OCI-LY7 (cell line): Measurements from ENCODE around the gene YJEFN3. TPM values are rescaled to one million over a fixed set of nuclear protein-coding genes. Genes with fewer than 3 reads are reported as not detected.

Experiments
- BruUV-seq: library from RNA; stranded (reverse); fragments of 400-500 nt; replicated peaks from 2 replicates; lab custom pipeline; 2021; lab: Mats Ljungman, UMichigan
- CTCF ChIA-PET: fragments of 300-600 bp; sonication (Branson Sonifier 250); formaldehyde crosslinking; loops from one replicate; lab custom pipeline; 2022; ENCODE audit warnings: antibody characterized with exemption; ENCODE audit not compliant: unreplicated experiment; lab: Charles Lee
- POLR2A ChIA-PET: fragments of 300-600 bp; sonication (Branson Sonifier 250); formaldehyde crosslinking; loops from one replicate; lab custom pipeline; 2022; ENCODE audit warnings: antibody characterized with exemption; lab: Charles Lee
- DNase-seq: peaks from one replicate; pipeline ENCODE4 v3.0.0-alpha.2; 2015; ENCODE audit warnings: low spot score
- H2AFZ ChIP-seq: fragments of 200-600 bp; sonication (generic), shearing (Covaris generic); 2 replicates; pipeline ENCODE4 v1.6.1; 2014; ENCODE audit warnings: mild to moderate bottlenecking, antibody characterized with exemption, low read length, moderate library complexity
- H3K27ac ChIP-seq: fragments of 200-600 bp; sonication (generic); 2 replicates; pipeline ENCODE4 v1.5.1; 2014; ENCODE audit warnings: mixed run types, low read depth, mild to moderate bottlenecking, moderate library complexity, low read length, inconsistent platforms; ENCODE audit not compliant: poor library complexity, severe bottlenecking
- H3K36me3 ChIP-seq: fragments of 200-600 bp; sonication (generic); 2 replicates; pipeline ENCODE4 v1.6.1; 2014; ENCODE audit warnings: mild to moderate bottlenecking, antibody characterized with exemption, low read length, moderate library complexity, mixed read lengths; ENCODE audit not compliant: insufficient read depth
- H3K4me1 ChIP-seq: fragments of 200-600 bp; sonication (generic); 2 replicates; pipeline ENCODE4 v1.5.1; 2014; ENCODE audit warnings: mild to moderate bottlenecking, low read length; ENCODE audit not compliant: insufficient read depth, poor library complexity, severe bottlenecking
- H3K4me2 ChIP-seq: fragments of 200-600 bp; sonication (generic); 2 replicates; pipeline ENCODE4 v1.6.1; 2014; ENCODE audit warnings: mild to moderate bottlenecking, low read length
- H3K4me3 ChIP-seq: fragments of 200-600 bp; sonication (generic); 2 replicates; pipeline ENCODE4 v1.5.1; 2014; ENCODE audit warnings: mild to moderate bottlenecking, low read depth, low read length; ENCODE audit not compliant: poor library complexity, severe bottlenecking
- H3K79me2 ChIP-seq: fragments of 200-600 bp; sonication (generic); 2 replicates; pipeline ENCODE4 v1.6.1; 2016; ENCODE audit warnings: low read depth, mild to moderate bottlenecking, low read length, moderate library complexity, mixed read lengths; ENCODE audit not compliant: insufficient read depth
- H3K9me2 ChIP-seq: fragments of 200-600 bp; sonication (generic); 2 replicates; pipeline ENCODE4 v1.6.1; 2016; ENCODE audit warnings: mild to moderate bottlenecking, low read length, mixed read lengths; ENCODE audit not compliant: insufficient read depth
- H3K9me3 ChIP-seq: fragments of 200-600 bp; sonication (generic); 2 replicates; pipeline ENCODE4 v1.6.1; 2014; ENCODE audit warnings: mild to moderate bottlenecking, mixed run types, low read length, mixed read lengths
- H4K20me1 ChIP-seq: fragments of 200-600 bp; sonication (generic); 2 replicates; pipeline ENCODE4 v1.6.1; 2014; ENCODE audit warnings: mild to moderate bottlenecking, antibody characterized with exemption, low read length, moderate library complexity, mixed read lengths; ENCODE audit not compliant: insufficient read depth
- CTCF ChIP-seq: fragments of 200-600 bp; sonication (generic); conservative IDR thresholded peaks from 2 replicates; pipeline ENCODE4 v1.5.1; 2014; ENCODE audit warnings: mild to moderate bottlenecking, antibody characterized with exemption, low read length, moderate library complexity, mixed read lengths
- EZH2phosphoT487 ChIP-seq: fragments of 200-600 bp; sonication (generic); IDR thresholded peaks from 2 replicates; pipeline ENCODE4 v1.6.1; 2018; ENCODE audit warnings: low read depth, borderline replicate concordance, mild to moderate bottlenecking, mixed run types, antibody characterized with exemption, low read length, moderate library complexity, mixed read lengths
- intact Hi-C: fragments of 100-400 bp; cut with micrococcal nuclease; formaldehyde crosslinking; loops from one replicate; pipeline ENCODE4 v1.10.0; 2022; ENCODE audit not compliant: unreplicated experiment
- total RNA-seq, 2 experiments: library from RNA; depleted of rRNA in 1 of 2; stranded (reverse); fragments of >200 nt in 1 of 2; shearing (Covaris generic) in 1 of 2; gene quantifications; 2 replicates each; pipeline ENCODE4 v1.2.3, GENCODE V29; 2014 to 2022

YJEFN3 gene
- total RNA-seq, 2 experiments from 2014 or later = 5.4 to 35.3 TPM

- no peaks in the 10 kb centered on the region for H3K4me1 ChIP-seq
- TF ChIP-seq EZH2phosphoT487 = no peak
- 0 out of 2 replicates have a peak, but pooled peaks have one; percentile 15 for TF ChIP-seq CTCF
- H3K4me2 ChIP-seq = no peak overlapping the region
- intact Hi-C loops = no loop called here
- no peaks in the 10 kb centered on the region for H3K9me3 ChIP-seq
- no peak overlapping the region for H2AFZ ChIP-seq
- no peak for DNase-seq
- H3K9me2 ChIP-seq = no peaks in the 10 kb centered on the region
- no TSS peak for BruUV-seq
- H3K79me2 ChIP-seq = no peaks in the 10 kb centered on the region
- POLR2A ChIA-PET = no interaction called here
- no peaks in the 10 kb centered on the region for H4K20me1 ChIP-seq
- H3K4me3 ChIP-seq = no peak overlapping the region
- CTCF ChIA-PET = no interaction called here
- H3K36me3 ChIP-seq = peaks cover 97% of the 10 kb centered on the region
- H3K27ac ChIP-seq = no peak overlapping the region
These were observed 29.3 kb upstream of the YJEFN3 start for GRCh38 chr19:19499272-19499995.

- Histone ChIP-seq H3K36me3 (peaks cover 99% of the 10 kb centered on the region), H3K9me3 (no peaks in the 10 kb centered on the region), H4K20me1 (no peaks in the 10 kb centered on the region), H3K9me2 (no peaks in the 10 kb centered on the region), H3K4me1 (peaks cover 4% of the 10 kb centered on the region), H3K79me2 (no peaks in the 10 kb centered on the region), H3K4me2 (no peak overlapping the region), H3K4me3 (no peak overlapping the region), H3K27ac (no peak overlapping the region), H2AFZ (no peak overlapping the region)
- no TSS peak for BruUV-seq
- DNase-seq = no peak
- intact Hi-C loops = no loop called here
- POLR2A ChIA-PET = no interaction called here
- CTCF ChIA-PET = no interaction called here
- TF ChIP-seq EZH2phosphoT487 (no peak), CTCF (no peak)
These were observed 27.6 kb upstream of the YJEFN3 start for GRCh38 chr19:19500975-19501644.

- DNase-seq = no peak
- Histone ChIP-seq H2AFZ (no peak overlapping the region), H3K27ac (no peak overlapping the region), H3K36me3 (peaks cover 99% of the 10 kb centered on the region), H3K4me1 (peaks cover 10% of the 10 kb centered on the region), H3K9me2 (no peaks in the 10 kb centered on the region), H3K9me3 (no peaks in the 10 kb centered on the region), H3K4me3 (no peak overlapping the region), H4K20me1 (no peaks in the 10 kb centered on the region), H3K4me2 (no peak overlapping the region), H3K79me2 (no peaks in the 10 kb centered on the region)
- intact Hi-C loops = no loop called here
- no TSS peak for BruUV-seq
- TF ChIP-seq EZH2phosphoT487 (no peak), CTCF (no peak)
- POLR2A ChIA-PET = no interaction called here
- CTCF ChIA-PET = no interaction called here
These were observed 26.9 kb upstream of the YJEFN3 start for GRCh38 chr19:19501798-19502197.
